MM.1S (cell line): ENCODE results near the gene GAB3.
"Not testable (repeated sequence)": the region's sequence is repeated elsewhere in the genome, so short reads cannot be mapped to it uniquely, and the experiment has no call there.

ENCODE experiments used
- CTCF ChIP-seq: fragments of 300-600 bp; sonication (generic); IDR thresholded peaks from 2 replicates; pipeline ENCODE4 v1.5.1; 2016; ENCODE audit warnings: antibody characterized with exemption, low read length, mixed read lengths
- EZH2 ChIP-seq: fragments of 300-600 bp; sonication (generic); optimal IDR thresholded peaks from 2 replicates; pipeline ENCODE3; 2017; ENCODE audit warnings: low read depth, mild to moderate bottlenecking, antibody characterized with exemption, low read length, mixed read lengths
- EZH2phosphoT487 ChIP-seq: fragments of 300-600 bp; sonication (generic); IDR thresholded peaks from 2 replicates; pipeline ENCODE4 v1.6.1; 2018; ENCODE audit warnings: antibody characterized with exemption, low read length

GRCh38 chrX:154630949-154631348 is 119.9 kb downstream of the GAB3 start:
- not testable (repeated sequence) for TF ChIP-seq CTCF, EZH2, EZH2phosphoT487
